GM18870 (cell line): Measurements from ENCODE around the gene HNRNPLL.

Experiments used
- ATAC-seq: cut with Tn5 transposase; IDR thresholded peaks from one replicate; pipeline ENCODE4 v1.9.1; 2021; ENCODE audit warnings: moderate library complexity; ENCODE audit not compliant: unreplicated experiment

The HNRNPLL gene

GRCh38 chr2:38533757-38534545 lies 68.8 kb downstream of the HNRNPLL start:
- ATAC-seq: no peak

GRCh38 chr2:38533180-38533579 lies 69.5 kb downstream of the HNRNPLL start:
- peak; percentile 98 for ATAC-seq

GRCh38 chr2:38532366-38532765 lies 70.4 kb downstream of the HNRNPLL start:
- ATAC-seq: no peak

GRCh38 chr2:38529208-38529607 lies 73.5 kb downstream of the HNRNPLL start:
- no peak for ATAC-seq

- ATAC-seq: no peak
These were observed 74.2 kb downstream of the HNRNPLL start for GRCh38 chr2:38528534-38528933.

GRCh38 chr2:38528008-38528442 lies 74.7 kb downstream of the HNRNPLL start:
- ATAC-seq: no peak

- ATAC-seq: no peak
These were observed 75.3 kb downstream of the HNRNPLL start for GRCh38 chr2:38527338-38528007.

- no peak for ATAC-seq
These were observed 76.5 kb downstream of the HNRNPLL start for GRCh38 chr2:38526195-38526594.

- ATAC-seq: no peak
These were observed 78.1 kb downstream of the HNRNPLL start for GRCh38 chr2:38524580-38524979.

- no peak for ATAC-seq
These were observed 78.8 kb downstream of the HNRNPLL start for GRCh38 chr2:38523728-38524437.

GRCh38 chr2:38522754-38523349 lies 79.9 kb downstream of the HNRNPLL start:
- ATAC-seq: no peak

GRCh38 chr2:38521835-38522234 lies 80.9 kb downstream of the HNRNPLL start:
- ATAC-seq: no peak

GRCh38 chr2:38517284-38517683 lies 85.4 kb downstream of the HNRNPLL start:
- ATAC-seq: no peak

GRCh38 chr2:38516526-38516925 lies 86.2 kb downstream of the HNRNPLL start:
- ATAC-seq: no peak

- no peak for ATAC-seq
These were observed 86.6 kb downstream of the HNRNPLL start for GRCh38 chr2:38516122-38516521.

GRCh38 chr2:38515155-38516074 lies 87.3 kb downstream of the HNRNPLL start:
- ATAC-seq: no peak

GRCh38 chr2:38514603-38515154 lies 88.0 kb downstream of the HNRNPLL start:
- ATAC-seq: no peak

- no peak for ATAC-seq
These were observed 90.5 kb downstream of the HNRNPLL start for GRCh38 chr2:38512211-38512610.
